ENCODE results near the gene CELF5. TPM values are rescaled to one million over a fixed set of nuclear protein-coding genes. Genes with fewer than 3 reads are reported as not detected.
"Not testable (repeated sequence)": the region's sequence is repeated elsewhere in the genome, so short reads cannot be mapped to it uniquely, and the experiment has no call there.

CELF5 gene
- total RNA-seq, 2 experiments from 2014 or later: 0.16 to 0.29 TPM

DNA sequence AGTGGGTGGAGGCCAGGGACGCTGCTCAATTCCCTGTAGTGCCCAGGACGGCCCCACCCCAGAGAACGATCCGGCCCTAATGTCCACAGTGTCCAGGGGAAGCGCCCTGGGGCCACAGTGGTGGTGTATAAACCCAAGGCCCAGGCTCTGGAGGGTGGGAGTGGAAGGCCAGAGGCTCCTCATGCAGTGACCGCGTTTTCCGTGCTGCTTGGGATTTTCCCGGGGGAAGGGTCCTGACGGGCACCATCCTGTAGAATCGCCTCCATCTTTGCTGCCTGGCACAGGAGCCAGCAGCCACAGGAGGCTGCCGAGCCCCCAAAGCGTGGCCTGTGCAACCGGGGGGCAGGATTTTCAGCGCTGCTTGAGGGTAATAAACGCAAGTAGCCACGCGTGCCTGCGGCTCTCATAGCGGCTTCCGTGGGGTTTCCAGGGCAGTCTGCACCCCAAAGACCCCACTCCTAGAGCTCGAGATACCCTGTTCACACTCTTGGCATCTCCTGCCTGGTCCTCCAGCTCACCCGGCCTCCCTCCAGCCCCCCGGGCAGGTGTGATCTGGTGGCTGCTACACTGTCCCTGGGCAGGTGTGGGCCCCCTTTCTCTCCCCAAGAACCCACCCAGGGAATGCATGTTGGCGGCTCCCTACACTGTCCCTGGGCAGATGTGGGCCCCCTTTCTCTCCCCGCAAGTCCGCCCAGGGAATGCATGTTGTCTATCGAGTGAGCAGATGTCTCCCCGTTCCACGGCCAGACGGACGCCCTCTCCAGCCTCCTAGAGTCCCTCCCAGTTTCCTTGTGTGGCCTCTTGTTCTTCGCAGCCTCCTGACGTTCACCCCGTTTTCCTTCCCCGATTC is 36.6 kb upstream of the CELF5 start:
- H3K9me3 Mint-ChIP-seq: no peaks in the 10 kb centered on the region
- no peak overlapping the region for H3K27ac Mint-ChIP-seq
- H3K4me1 Mint-ChIP-seq: peaks cover 46% of the 10 kb centered on the region

DNA sequence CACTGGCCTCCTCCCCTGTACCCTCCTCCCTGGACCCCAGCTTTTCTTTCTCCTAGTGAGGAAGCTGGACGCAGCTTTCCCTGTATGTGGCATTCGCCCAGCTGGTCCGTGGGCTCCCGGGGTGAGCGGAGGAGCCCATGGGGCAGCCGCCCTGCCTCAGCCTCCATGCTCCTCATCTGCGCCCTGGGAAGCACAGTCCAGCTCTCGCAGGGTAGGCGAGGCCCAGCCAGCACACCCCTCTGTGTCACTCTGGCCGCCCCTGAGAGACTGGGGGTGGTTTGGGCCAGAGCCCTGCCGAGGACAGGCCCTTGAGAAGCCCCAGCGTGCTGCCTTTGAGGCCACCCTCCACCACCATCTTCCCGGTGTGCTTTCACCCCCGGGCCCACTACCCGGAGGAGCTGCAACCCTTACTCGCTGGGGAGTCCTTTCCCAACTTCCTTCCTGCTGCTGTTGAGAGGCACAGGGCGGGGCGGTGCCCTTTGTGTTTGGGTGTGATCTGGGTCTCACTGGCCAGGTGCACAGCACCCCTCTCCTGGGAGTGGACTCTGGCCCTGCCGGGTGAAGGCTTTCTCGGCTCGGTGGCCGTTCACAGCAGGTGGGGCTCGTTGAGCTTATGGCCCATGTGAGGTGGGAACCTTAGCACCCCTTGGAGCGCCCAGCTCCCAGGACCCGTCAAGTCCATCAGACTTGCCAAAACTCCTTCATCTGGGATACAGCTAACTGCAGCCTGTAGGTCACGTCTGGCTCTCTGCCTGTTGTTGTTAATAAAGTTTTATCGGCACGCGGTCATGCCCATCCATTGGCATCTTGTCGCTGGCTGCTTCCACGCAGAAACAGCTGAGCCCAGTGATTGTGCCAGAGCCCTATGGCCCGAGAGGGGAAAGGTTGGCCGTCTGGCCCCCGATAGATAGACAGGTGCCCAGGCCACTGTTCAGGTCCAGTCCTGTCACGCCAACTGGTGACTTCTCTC is 35.5 kb upstream of the CELF5 start:
- H3K4me3 Mint-ChIP-seq: peak overlapping the region; percentile 89
- peaks cover 19% of the 10 kb centered on the region for H3K36me3 Mint-ChIP-seq
- no peaks in the 10 kb centered on the region for H3K27me3 Mint-ChIP-seq
- no peaks in the 10 kb centered on the region for H3K9me3 Mint-ChIP-seq
- no peak for DNase-seq
- no peak overlapping the region for H3K27ac Mint-ChIP-seq
- H3K4me1 Mint-ChIP-seq: peaks cover 40% of the 10 kb centered on the region

More for the DNA sequence above, 36.6 kb upstream of the CELF5 start:
- Mint-ChIP-seq H3K36me3 (peaks cover 20% of the 10 kb centered on the region), H3K4me3 (peak overlapping the region; percentile 89), H3K27me3 (no peaks in the 10 kb centered on the region)
- no peak for DNase-seq

DNA sequence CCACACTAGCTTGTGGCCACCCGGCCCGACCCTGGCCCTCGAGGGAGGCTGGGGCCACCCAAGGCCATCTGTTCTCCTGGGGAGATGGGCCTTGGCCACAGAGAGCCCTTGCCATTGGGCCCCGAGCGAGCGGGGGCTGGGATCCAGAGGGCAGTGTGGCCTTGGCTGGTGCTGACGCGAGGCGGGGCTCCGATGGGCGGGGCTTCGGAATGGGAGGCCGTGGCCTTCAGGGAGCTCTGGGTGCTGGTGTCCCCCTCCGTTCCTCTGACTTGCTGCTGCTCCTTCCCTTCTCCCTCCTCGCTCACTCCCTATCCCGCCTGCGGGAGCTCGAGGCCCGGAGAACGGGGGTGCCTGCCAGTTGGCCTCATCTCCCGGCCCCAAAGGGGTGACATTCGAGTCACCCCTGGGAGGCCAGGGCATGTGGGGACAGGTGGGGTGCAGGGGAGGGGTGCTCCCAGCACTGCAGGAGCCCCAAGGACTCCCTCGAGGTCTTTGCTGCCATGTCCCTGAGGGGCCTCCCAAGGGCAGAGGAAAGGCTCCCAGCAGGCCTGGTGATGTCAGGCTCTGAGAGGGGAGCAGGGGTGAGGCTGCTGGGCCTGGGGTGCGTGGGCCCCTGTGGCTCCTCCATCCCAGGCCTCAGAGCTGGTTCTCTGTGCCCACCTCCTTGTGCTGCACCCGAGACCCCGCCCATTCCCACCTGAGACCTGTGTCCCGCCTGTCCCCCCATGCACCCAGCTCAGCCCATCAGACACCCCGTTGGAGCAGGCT is 34.6 kb upstream of the CELF5 start:
- DNase-seq: no peak
- no peaks in the 10 kb centered on the region for H3K9me3 Mint-ChIP-seq
- peaks cover 13% of the 10 kb centered on the region for H3K36me3 Mint-ChIP-seq
- H3K27ac Mint-ChIP-seq: no peak overlapping the region
- H3K4me3 Mint-ChIP-seq: no peak overlapping the region
- H3K4me1 Mint-ChIP-seq: peaks cover 31% of the 10 kb centered on the region
- H3K27me3 Mint-ChIP-seq: no peaks in the 10 kb centered on the region

DNA sequence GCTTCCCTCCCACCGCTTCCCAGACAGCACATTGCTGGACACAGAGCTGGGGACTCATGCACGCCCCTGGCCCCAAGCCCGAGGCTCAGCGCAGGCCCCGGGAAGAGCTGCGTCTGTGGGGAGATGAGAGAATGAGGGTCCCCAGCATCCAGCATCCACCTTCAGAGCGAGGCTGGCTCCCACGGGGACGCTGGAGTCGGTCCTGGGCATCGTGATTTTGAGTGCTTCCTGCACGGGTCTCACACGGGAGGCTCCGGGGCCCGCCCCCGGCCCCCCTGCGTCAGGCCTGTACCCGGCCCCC is 34.0 kb upstream of the CELF5 start:
- Mint-ChIP-seq H3K36me3 (peaks cover 13% of the 10 kb centered on the region), H3K27me3 (no peaks in the 10 kb centered on the region), H3K4me1 (peaks cover 26% of the 10 kb centered on the region), H3K9me3 (no peaks in the 10 kb centered on the region), H3K4me3 (no peak overlapping the region), H3K27ac (no peak overlapping the region)
- no peak for DNase-seq

DNA sequence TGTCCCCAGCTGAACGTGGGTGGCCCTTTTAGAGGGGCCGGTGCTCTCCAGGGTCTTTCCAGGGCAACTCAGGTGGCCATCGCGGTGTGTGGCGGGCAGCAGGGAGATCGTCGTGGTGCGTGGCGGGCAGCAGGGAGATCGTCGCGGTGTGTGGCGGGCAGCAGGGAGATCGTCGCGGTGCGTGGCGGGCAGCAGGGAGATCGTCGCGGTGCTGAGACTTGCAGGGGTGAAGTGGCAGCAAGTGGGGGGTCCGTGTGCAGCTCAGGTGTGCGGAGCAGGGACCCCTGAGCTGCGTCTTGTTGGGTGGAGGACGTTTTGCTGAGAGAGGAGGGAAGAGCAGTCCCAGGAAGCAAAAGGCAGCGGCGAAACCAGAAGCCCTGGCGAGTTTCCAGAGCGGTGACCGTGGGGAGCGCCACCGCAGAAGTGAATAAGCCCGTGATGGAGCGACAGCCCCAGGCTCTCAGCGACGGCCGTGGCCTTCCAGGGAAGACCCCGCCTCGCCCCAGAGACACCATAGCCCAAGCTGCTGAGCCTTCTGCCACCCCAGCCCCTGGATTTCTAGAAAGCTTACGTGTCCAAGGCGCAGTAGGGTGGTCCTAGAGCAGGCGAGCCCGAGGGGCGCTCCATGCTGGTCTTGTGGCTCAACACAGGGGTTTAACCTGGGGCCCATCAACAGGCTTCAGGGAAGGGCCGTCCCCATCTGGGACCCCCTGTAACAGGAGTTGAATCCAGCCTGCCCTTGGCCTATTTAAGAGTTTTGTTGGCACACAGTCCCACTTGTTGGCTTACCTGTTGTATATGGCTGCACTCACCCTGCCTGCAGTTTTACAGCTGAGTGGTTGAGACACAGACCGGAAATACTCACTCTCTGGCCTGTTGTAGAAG is 33.3 kb upstream of the CELF5 start:
- no peak for DNase-seq
- Mint-ChIP-seq H3K27ac (peak overlapping the region; percentile 8), H3K9me3 (no peaks in the 10 kb centered on the region), H3K4me3 (no peak overlapping the region), H3K36me3 (peaks cover 15% of the 10 kb centered on the region), H3K4me1 (peaks cover 25% of the 10 kb centered on the region), H3K27me3 (no peaks in the 10 kb centered on the region)

DNA sequence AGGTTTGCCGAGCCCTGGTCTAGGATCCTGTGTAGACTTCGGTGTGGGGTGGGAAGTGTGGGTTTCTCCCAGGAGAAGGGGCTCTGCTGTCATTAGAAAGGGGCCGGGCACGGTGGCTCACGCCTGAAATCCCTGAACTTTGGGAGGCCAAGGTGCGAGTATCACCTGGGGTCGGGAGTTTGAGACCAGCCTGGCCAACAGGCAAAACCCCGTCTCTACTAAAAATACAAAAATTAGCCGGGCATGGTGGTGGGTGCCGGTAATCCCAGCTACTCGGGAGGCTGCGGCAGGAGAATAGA is 32.7 kb upstream of the CELF5 start:
- DNase-seq, H3K27me3 Mint-ChIP-seq, H3K9me3 Mint-ChIP-seq, H3K4me3 Mint-ChIP-seq, H3K27ac Mint-ChIP-seq: not testable (repeated sequence)
- peaks cover 23% of the 10 kb centered on the region for H3K4me1 Mint-ChIP-seq
- peaks cover 12% of the 10 kb centered on the region for H3K36me3 Mint-ChIP-seq

DNA sequence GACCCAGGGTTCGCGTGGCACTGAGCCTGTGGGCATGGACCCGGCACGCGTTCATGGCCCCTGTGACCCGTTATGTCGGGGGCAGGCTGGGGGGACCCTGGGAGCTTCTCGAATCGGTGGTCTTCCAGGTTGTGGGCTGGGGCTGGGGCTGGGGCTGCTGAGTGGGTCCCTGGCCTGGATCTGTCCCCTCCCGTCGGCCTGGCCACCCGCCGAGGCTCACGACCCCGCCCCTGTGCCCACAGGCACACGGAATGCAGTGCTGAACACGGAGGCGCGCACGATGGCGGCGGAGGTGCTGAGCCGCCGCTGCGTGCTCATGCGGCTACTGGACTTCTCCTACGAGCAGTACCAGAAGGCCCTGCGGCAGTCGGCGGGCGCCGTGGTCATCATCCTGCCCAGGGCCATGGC is 32.2 kb upstream of the CELF5 start:
- no peak overlapping the region for H3K27ac Mint-ChIP-seq
- no peaks in the 10 kb centered on the region for H3K9me3 Mint-ChIP-seq
- peaks cover 7% of the 10 kb centered on the region for H3K36me3 Mint-ChIP-seq
- no peak for DNase-seq
- no peak overlapping the region for H3K4me3 Mint-ChIP-seq
- H3K27me3 Mint-ChIP-seq: no peaks in the 10 kb centered on the region
- peaks cover 18% of the 10 kb centered on the region for H3K4me1 Mint-ChIP-seq

DNA sequence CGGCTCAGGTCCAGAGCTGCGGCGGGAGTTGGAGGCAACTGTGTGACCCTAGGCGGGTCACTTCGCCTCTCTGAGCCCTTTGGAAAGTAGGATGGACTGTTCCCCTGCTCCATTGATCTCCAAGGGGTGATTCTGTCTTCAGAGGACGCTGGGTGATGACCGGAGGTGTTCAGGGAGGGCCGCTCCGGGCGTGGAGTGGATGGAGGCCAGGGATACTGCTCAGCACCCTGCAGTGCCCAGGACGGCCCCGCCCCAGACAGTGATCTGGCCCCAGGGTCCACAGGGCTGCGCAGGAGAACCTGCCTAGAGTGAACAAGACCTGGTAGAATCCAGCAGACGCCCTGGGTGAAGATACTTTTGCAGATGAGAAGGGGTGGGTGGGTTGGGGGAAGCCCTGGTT is 31.8 kb upstream of the CELF5 start:
- no peak overlapping the region for H3K27ac Mint-ChIP-seq
- peaks cover 14% of the 10 kb centered on the region for H3K4me1 Mint-ChIP-seq

DNA sequence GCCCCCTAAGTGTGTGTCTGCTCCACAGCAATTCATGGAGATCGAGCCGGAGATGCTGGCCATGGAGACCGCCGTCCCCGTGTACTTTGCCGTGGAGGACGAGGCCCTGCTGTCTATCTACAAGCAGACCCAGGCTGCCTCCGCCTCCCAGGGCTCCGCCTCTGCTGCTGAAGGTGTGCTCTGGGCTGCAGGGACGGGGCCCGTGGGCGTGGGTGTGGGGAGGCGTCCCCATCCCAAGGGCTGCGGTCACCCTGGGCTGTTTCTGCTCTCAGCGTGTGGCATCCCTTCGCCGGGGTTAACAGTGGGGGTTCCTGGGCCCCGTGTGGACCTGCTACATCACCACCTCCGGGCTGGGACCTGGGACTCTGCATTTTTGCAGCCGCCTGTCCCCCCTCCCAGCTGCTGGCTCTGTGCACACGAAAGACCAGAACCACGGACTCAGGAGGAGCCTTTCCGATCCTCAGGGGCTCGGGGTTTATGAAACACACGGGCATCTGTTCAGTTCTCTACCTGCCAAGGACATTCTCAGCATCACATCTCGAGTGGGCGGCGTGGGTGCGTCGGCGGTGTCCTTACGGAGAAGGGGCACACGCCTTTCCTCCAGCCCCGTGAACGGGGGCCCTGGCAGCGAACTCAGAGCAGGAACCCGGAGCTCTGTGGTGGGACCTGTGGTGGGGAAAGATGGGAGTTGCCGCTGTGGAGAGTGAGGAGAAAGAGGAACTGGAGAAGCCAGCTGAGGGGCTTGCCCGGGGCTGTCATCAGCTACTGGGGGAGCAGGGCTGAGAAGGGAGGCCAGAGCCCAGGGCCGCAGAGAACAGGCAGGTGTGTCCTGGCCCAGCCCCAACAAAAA is 31.0 kb upstream of the CELF5 start:
- Mint-ChIP-seq H3K4me1 (peaks cover 8% of the 10 kb centered on the region), H3K4me3 (no peak overlapping the region), H3K27ac (peak overlapping the region; percentile 42), H3K27me3 (no peaks in the 10 kb centered on the region), H3K9me3 (no peaks in the 10 kb centered on the region), H3K36me3 (peaks cover 6% of the 10 kb centered on the region)
- no peak for DNase-seq

More for the DNA sequence above, 31.8 kb upstream of the CELF5 start:
- Mint-ChIP-seq H3K4me3 (no peak overlapping the region), H3K27me3 (no peaks in the 10 kb centered on the region), H3K36me3 (peaks cover 6% of the 10 kb centered on the region), H3K9me3 (no peaks in the 10 kb centered on the region)
- no peak for DNase-seq

DNA sequence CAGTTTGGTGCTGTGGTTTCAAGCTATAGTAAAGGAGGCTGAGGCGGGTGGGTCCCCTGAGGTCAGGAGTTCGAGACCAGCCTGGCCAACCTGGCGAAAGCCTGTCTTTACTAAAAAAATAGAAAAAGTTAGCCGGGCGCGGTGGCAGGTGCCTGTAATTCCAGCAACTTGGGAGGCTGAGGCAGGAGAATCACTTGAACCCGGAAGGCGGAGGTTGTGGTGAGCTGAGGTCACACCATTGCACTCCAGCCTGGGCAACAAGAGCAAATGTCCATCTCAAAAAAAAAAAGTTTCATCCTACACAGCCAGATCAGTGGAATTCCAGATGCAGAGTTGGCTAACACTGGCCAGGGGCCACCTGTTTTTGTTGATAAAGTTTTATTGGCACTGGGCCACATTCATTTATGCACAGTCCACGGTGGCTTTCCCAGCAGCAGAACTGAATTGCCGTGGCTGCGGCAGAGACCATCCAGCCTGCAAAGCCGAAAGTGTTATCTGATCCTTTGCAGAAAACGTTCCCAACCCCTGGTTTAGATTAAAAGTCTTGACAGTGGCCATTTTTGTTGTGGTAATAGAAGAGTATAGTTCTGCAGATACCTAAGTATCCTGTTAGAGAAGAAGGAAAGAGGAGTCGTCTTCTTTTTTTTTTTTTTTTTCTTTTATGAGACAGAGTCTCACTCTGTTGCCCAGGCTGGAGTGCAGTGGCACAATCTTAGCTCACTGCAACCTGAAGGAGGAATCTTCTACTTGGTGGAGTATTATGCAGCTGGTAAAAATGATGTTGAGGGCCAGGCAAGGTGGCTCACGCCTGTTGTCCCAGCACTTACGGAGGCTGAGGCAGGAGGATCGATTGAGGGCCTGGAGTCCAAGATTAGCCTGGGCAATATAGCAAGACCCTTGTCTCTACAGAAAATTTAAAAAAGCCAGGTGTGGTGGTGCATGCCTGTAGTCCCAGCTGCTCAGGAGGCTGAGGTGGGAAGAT is 30.1 kb upstream of the CELF5 start:
- Mint-ChIP-seq H3K27me3 (no peaks in the 10 kb centered on the region), H3K4me3 (no peak overlapping the region), H3K9me3 (no peaks in the 10 kb centered on the region), H3K4me1 (peaks cover 2% of the 10 kb centered on the region), H3K36me3 (peaks cover 5% of the 10 kb centered on the region), H3K27ac (no peak overlapping the region)
- no peak for DNase-seq

DNA sequence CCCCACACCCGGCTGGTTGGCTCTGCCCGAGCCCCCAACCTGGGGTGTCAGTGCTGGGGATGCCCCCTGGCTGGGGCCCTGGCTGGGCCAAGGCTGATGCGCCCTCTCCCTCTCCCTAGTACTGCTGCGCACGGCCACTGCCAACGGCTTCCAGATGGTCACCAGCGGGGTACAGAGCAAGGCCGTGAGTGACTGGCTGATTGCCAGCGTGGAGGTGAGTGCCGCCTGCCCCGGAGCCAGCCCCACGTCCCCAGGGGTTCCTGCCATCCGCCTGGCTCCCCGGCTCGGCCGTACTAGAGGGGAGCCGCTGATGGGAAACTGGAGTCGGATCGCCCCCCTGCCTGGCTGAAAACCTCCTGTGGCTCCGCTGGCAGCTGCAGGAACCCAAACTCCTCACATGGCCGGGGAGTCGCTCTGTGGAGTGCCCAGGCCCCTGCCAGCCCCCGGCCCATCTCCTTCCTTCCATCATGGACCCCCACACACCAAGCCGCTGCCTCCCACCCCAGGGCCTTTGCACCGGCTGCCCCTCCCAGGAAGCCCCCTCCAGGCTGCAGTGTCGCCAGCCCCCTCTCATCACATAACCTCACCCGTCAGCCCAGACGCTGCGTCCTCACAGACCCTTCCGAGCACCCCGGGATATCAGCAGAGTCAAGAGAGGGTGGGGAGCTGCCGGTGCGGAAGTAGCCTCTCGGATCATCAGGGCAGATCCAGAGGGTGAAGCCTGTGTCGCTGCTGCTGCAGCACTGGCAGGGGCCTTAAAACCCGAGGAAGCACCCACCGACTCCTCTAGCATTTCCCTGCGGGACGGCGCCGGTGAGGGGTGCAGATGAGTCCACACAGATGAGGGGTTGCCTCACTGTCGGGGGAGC is 28.2 kb upstream of the CELF5 start:
- H3K27me3 Mint-ChIP-seq: no peaks in the 10 kb centered on the region
- H3K36me3 Mint-ChIP-seq: peaks cover 5% of the 10 kb centered on the region
- no peak overlapping the region for H3K27ac Mint-ChIP-seq
- H3K4me3 Mint-ChIP-seq: no peak overlapping the region
- H3K4me1 Mint-ChIP-seq: no peaks in the 10 kb centered on the region
- H3K9me3 Mint-ChIP-seq: no peaks in the 10 kb centered on the region
- no peak for DNase-seq

DNA sequence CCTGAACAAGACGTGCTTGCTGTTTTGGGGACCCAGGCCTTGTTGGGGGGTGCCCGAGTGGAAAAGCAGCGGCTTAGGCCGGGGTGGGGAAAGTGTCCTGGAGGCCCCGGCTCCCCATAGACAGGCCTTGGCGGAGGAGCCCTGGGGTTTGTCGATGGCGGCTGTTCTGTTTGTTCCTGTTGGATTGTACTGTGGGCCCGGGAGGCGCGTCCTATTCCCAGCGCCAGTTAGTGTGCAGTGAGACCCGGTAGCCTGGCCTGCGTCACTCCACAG is 27.6 kb upstream of the CELF5 start:
- Mint-ChIP-seq H3K36me3 (peaks cover 5% of the 10 kb centered on the region), H3K4me3 (no peak overlapping the region), H3K27ac (no peak overlapping the region), H3K4me1 (no peaks in the 10 kb centered on the region), H3K27me3 (no peaks in the 10 kb centered on the region), H3K9me3 (no peaks in the 10 kb centered on the region)
- no peak for DNase-seq

Data from activated naive CD8-positive, alpha-beta T cell treated with anti-CD3 and anti-CD28 coated beads for 36 hours (primary cell).